GM12891 (cell line): ENCODE data around the gene KCNK15. TPM values are rescaled to one million over a fixed set of nuclear protein-coding genes. Genes with fewer than 3 reads are reported as not detected.
"Not testable (repeated sequence)": the region's sequence is repeated elsewhere in the genome, so short reads cannot be mapped to it uniquely, and the experiment has no call there.

Source experiments
- DNase-seq: peaks from one replicate; pipeline ENCODE4 v3.0.0; 2011; ENCODE audit warnings: low spot score; ENCODE audit not compliant: insufficient read length
- FAIRE-seq: peaks from 2 replicates; lab custom pipeline; 2011; peaks lifted over from hg19 to GRCh38; lab: Jason Lieb, UNC
- PAX5 ChIP-seq: IDR thresholded peaks from 2 replicates; pipeline ENCODE4 v1.6.1; 2011; ENCODE audit warnings: low read length, moderate library complexity, mild to moderate bottlenecking; ENCODE audit not compliant: insufficient read depth, severe bottlenecking
- POLR2A ChIP-seq: IDR thresholded peaks from 2 replicates; pipeline ENCODE4 v1.6.1; 2011; ENCODE audit warnings: low read depth, low read length, control low read depth
- POLR2AphosphoS5 ChIP-seq: IDR thresholded peaks from 2 replicates; pipeline ENCODE4 v1.6.1; 2011; ENCODE audit warnings: low read depth, low read length, control low read depth
- POU2F2 ChIP-seq: IDR thresholded peaks from 2 replicates; pipeline ENCODE4 v1.6.1; 2011; ENCODE audit warnings: low read depth, mild to moderate bottlenecking, control low read depth, low read length, moderate library complexity
- SPI1 ChIP-seq: IDR thresholded peaks from 2 replicates; pipeline ENCODE4 v1.6.1; 2011; ENCODE audit warnings: low read depth, low read length, control low read depth
- TAF1 ChIP-seq: IDR thresholded peaks from 2 replicates; pipeline ENCODE4 v1.6.1; 2011; ENCODE audit warnings: low read depth, low read length, control low read depth
- polyA plus RNA-seq: library from polyadenylated mRNA; unstranded; fragments of >200 nt; gene quantifications from one replicate; pipeline ENCODE4 v1.2.1, GENCODE V29; 2012; ENCODE audit warnings: low read depth, missing spikeins, inconsistent platforms; ENCODE audit not compliant: missing spikeins

KCNK15 gene
- not detected for polyA plus RNA-seq

GRCh38 chr20:44745598-44746366 is at the start of gene KCNK15:
Gene KCNK15, plus strand, starts transcription at chr20:44745865. Its CDS starts 46 bp downstream, at chr20:44745911.
- DNase-seq, result peak; percentile 43
- TF ChIP-seq POLR2AphosphoS5 (no peak), POU2F2 (no peak), SPI1 (no peak), PAX5 (no peak), TAF1 (no peak), POLR2A (no peak)
- FAIRE-seq, result no peak

- DNase-seq (no peak), FAIRE-seq (no peak)
- TF ChIP-seq SPI1, result no peak
- no peak for TF ChIP-seq POLR2AphosphoS5
- no peak for TF ChIP-seq POU2F2
- no peak for TF ChIP-seq TAF1
Measured at GRCh38 chr20:44696315-44696714, 49.4 kb upstream of the KCNK15 start.

GRCh38 chr20:44697041-44697440 is 48.6 kb upstream of the KCNK15 start:
- DNase-seq, FAIRE-seq: not testable (repeated sequence)
- TF ChIP-seq SPI1, result peak; percentile 18; the same call in 1 of the 2 replicates

- FAIRE-seq, result no peak
Measured at GRCh38 chr20:44698351-44698750, 47.3 kb upstream of the KCNK15 start.

GRCh38 chr20:44700306-44700705 is 45.4 kb upstream of the KCNK15 start:
- DNase-seq (no peak), FAIRE-seq (no peak)
- TF ChIP-seq POLR2A, result no peak
- no peak for TF ChIP-seq POLR2AphosphoS5
- TF ChIP-seq TAF1, result no peak
- TF ChIP-seq POU2F2, result no peak
- no peak for TF ChIP-seq SPI1
- TF ChIP-seq PAX5, result no peak

More at GRCh38 chr20:44698351-44698750, 47.3 kb upstream of the KCNK15 start:
- DNase-seq, result no peak
- TF ChIP-seq POU2F2, result no peak
- TF ChIP-seq POLR2A, result no peak
- no peak for TF ChIP-seq SPI1
- no peak for TF ChIP-seq POLR2AphosphoS5
- TF ChIP-seq PAX5, result no peak
- TF ChIP-seq TAF1, result no peak

- TF ChIP-seq POLR2AphosphoS5, result no peak
- TF ChIP-seq SPI1, result no peak
- DNase-seq (no peak), FAIRE-seq (no peak)
Measured at GRCh38 chr20:44701118-44701857, 44.4 kb upstream of the KCNK15 start.

- TF ChIP-seq POLR2AphosphoS5, result no peak
- no peak for TF ChIP-seq TAF1
- no peak for TF ChIP-seq PAX5
- TF ChIP-seq POU2F2, result no peak
- TF ChIP-seq SPI1, result no peak
- no peak for FAIRE-seq
- no peak for DNase-seq
Measured at GRCh38 chr20:44701858-44702256, 43.8 kb upstream of the KCNK15 start.

GRCh38 chr20:44702776-44703175 is 42.9 kb upstream of the KCNK15 start:
- DNase-seq, result no peak
- FAIRE-seq, result no peak
- TF ChIP-seq POLR2AphosphoS5 (no peak), POU2F2 (no peak), TAF1 (no peak), PAX5 (no peak), POLR2A (no peak), SPI1 (no peak)

GRCh38 chr20:44703183-44703925 is 42.3 kb upstream of the KCNK15 start:
- FAIRE-seq, result no peak
- no peak for TF ChIP-seq SPI1
- no peak for TF ChIP-seq POLR2AphosphoS5
- no peak for TF ChIP-seq PAX5
- TF ChIP-seq POU2F2, result no peak
- TF ChIP-seq POLR2A, result no peak
- TF ChIP-seq TAF1, result no peak
- no peak for DNase-seq
